ACC112 (cell line): Measurements from ENCODE around the gene KCNH3.

ENCODE experiments used
- H2AFZ ChIP-seq: fragments of 200-600 bp; sonication (generic); one replicate; pipeline ENCODE4 v1.6.0; 2017; ENCODE audit warnings: antibody characterized with exemption, low read length; ENCODE audit not compliant: unreplicated experiment
- H3K27ac ChIP-seq: fragments of 200-600 bp; sonication (generic); 2 replicates; pipeline ENCODE4 v1.5.1; 2014; ENCODE audit warnings: low read depth, mild to moderate bottlenecking, antibody characterized with exemption, low read length, moderate library complexity
- H3K27me3 ChIP-seq: fragments of 200-600 bp; sonication (generic); 2 replicates; pipeline ENCODE4 v1.6.1; 2014; ENCODE audit warnings: mild to moderate bottlenecking, antibody characterized with exemption, low read length, moderate library complexity, mixed read lengths; ENCODE audit not compliant: insufficient read depth
- H3K36me3 ChIP-seq: fragments of 200-600 bp; sonication (generic); 2 replicates; pipeline ENCODE4 v1.6.1; 2016; ENCODE audit warnings: mild to moderate bottlenecking, antibody characterized with exemption, low read length, moderate library complexity, mixed read lengths; ENCODE audit not compliant: insufficient read depth
- H3K4me1 ChIP-seq: fragments of 200-600 bp; sonication (generic); one replicate; pipeline ENCODE4 v1.6.1; 2016; ENCODE audit warnings: low read length, mixed read lengths; ENCODE audit not compliant: insufficient read depth, unreplicated experiment, control insufficient read depth
- H3K4me3 ChIP-seq: fragments of 200-600 bp; sonication (generic); 2 replicates; pipeline ENCODE4 v1.5.1; 2014; ENCODE audit warnings: mild to moderate bottlenecking, low read depth, low read length
- H3K79me2 ChIP-seq: fragments of 200-600 bp; sonication (generic); one replicate; pipeline ENCODE4 v1.6.0; 2016; ENCODE audit warnings: low read length; ENCODE audit not compliant: control insufficient read depth, unreplicated experiment, insufficient read depth

The KCNH3 gene

GRCh38 chr12:49539406-49540228 lies 787 bp downstream of the KCNH3 start:
- peaks cover 31% of the 10 kb centered on the region for H3K27me3 ChIP-seq
- H2AFZ ChIP-seq = no peak overlapping the region
- peaks cover 19% of the 10 kb centered on the region for H3K4me1 ChIP-seq
- H3K79me2 ChIP-seq = no peaks in the 10 kb centered on the region
- H3K36me3 ChIP-seq = no peaks in the 10 kb centered on the region
- no peak overlapping the region for H3K4me3 ChIP-seq
- H3K27ac ChIP-seq = no peak overlapping the region

GRCh38 chr12:49540229-49541139 lies 1.7 kb downstream of the KCNH3 start:
- peaks cover 31% of the 10 kb centered on the region for H3K27me3 ChIP-seq
- no peaks in the 10 kb centered on the region for H3K36me3 ChIP-seq
- no peak overlapping the region for H2AFZ ChIP-seq
- no peak overlapping the region for H3K4me3 ChIP-seq
- no peaks in the 10 kb centered on the region for H3K79me2 ChIP-seq
- H3K27ac ChIP-seq = no peak overlapping the region
- H3K4me1 ChIP-seq = peaks cover 19% of the 10 kb centered on the region

DNA sequence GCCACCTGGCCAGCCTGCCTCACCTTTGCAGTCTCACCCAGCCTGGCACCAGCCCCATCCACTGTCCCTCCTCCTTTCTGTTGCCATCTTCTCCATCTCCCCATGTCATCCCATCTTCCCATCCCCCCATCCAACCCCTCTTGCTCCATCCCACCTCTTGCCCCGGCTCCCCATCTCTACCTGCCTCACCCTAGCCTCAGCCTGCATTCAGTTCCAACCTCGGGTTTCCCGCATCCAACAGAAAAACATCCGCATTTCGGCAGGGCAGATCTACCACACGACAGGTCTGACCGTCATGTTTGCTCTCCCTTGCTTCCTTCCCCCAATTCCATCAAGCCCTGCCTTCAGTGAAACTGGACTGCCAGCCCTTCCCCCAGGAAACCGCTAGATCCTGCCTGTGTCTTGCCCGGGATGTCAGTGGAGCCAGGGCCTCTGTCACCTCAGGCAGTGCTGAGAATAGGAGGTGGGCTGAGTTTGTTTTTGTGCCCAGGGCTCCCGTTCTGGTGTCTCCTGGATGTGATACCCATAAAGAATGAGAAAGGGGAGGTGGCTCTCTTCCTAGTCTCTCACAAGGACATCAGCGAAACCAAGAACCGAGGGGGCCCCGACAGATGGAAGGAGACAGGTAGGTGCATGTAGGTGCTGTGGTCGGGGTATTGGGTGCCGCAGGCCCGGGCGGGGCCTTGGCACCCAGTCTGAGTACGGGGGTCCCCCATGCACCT lies 2.5 kb downstream of the KCNH3 start:
- no peak overlapping the region for H2AFZ ChIP-seq
- H3K27ac ChIP-seq = no peak overlapping the region
- H3K79me2 ChIP-seq = no peaks in the 10 kb centered on the region
- no peaks in the 10 kb centered on the region for H3K36me3 ChIP-seq
- H3K4me1 ChIP-seq = peaks cover 12% of the 10 kb centered on the region
- H3K27me3 ChIP-seq = peaks cover 31% of the 10 kb centered on the region
- H3K4me3 ChIP-seq = no peak overlapping the region

DNA sequence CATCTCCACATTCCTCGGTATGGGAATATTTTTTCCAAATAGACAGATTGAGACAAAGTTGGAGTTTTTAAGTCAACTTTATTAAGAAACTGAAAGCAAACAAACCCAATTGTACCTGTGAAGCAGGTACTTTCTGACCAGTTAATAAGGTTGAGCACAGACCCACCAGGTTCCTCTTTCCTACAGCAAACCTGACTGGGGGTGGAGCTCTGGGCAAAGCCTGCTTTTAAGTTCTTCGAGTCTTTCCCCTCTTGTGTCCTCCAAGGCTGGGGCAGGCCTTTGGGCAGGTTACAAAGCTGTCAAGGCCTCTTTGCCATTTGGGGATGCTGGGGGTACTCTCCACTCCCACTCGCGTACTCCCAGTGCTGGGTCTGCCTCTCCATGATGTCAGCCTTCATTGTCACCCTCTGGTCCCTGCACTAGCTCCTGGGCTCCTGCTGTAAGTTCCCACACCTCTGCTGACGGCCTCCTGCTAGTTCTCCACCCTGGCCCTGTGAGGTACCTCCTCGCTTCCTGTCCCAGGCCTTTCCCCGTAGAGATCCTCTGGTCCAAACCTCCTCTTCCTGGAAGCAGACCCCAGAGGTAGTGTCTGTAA lies 3.2 kb downstream of the KCNH3 start:
- H3K27me3 ChIP-seq = peaks cover 31% of the 10 kb centered on the region
- no peaks in the 10 kb centered on the region for H3K36me3 ChIP-seq
- no peak overlapping the region for H3K4me3 ChIP-seq
- H2AFZ ChIP-seq = no peak overlapping the region
- peaks cover 10% of the 10 kb centered on the region for H3K4me1 ChIP-seq
- H3K79me2 ChIP-seq = no peaks in the 10 kb centered on the region
- H3K27ac ChIP-seq = no peak overlapping the region

DNA sequence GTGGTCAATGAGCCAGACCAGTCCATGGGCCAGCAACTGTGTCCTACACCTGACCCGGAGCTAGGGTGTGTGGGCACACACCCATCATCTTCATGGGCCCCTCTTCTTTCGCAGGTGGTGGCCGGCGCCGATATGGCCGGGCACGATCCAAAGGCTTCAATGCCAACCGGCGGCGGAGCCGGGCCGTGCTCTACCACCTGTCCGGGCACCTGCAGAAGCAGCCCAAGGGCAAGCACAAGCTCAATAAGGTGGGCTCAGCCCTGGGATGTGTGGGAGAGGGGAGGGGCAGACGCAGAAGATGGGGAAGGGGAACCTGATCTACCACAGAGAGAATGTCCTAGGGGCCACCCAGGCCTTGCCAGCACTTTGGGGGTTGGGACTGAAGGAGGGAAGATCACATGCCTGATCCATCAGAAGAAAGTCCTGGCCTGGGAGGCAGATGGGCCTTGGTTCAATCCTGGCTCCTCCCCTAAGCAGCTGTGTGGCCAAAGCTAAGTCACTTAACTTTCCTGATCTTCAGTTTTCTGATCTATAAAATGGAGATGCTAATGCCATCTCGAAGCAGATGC lies 3.8 kb downstream of the KCNH3 start:
- no peaks in the 10 kb centered on the region for H3K36me3 ChIP-seq
- H3K27ac ChIP-seq = no peak overlapping the region
- no peaks in the 10 kb centered on the region for H3K79me2 ChIP-seq
- H3K4me1 ChIP-seq = peaks cover 6% of the 10 kb centered on the region
- H3K4me3 ChIP-seq = no peak overlapping the region
- H3K27me3 ChIP-seq = peaks cover 26% of the 10 kb centered on the region
- H2AFZ ChIP-seq = no peak overlapping the region

DNA sequence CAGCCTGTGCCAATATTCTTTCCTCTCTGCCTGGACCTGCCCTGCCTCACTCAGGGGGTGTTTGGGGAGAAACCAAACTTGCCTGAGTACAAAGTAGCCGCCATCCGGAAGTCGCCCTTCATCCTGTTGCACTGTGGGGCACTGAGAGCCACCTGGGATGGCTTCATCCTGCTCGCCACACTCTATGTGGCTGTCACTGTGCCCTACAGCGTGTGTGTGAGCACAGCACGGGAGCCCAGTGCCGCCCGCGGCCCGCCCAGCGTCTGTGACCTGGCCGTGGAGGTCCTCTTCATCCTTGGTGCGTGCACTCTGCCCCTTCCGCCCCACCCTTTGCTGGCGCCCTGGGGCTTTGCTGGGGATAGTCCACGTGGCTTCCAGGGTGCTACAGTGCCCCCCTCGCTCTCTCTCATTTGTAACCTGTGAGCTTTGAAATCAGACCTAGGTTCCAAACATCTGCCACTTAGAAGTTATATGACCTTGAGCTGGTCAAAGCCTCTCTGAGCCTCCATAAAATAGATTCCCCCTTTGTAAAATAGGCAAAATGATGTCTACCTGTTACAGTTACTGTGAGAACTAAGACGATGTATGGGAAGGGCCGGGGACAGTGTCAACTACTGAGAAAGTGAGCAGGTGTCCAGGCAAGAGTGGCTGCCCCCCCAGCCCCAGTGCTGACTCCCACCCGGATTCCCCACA lies 4.5 kb downstream of the KCNH3 start:
- Histone ChIP-seq H3K27me3 (peaks cover 20% of the 10 kb centered on the region), H2AFZ (no peak overlapping the region), H3K36me3 (no peaks in the 10 kb centered on the region), H3K4me3 (no peak overlapping the region), H3K79me2 (no peaks in the 10 kb centered on the region), H3K4me1 (peaks cover under 1% of the 10 kb centered on the region), H3K27ac (no peak overlapping the region)

DNA sequence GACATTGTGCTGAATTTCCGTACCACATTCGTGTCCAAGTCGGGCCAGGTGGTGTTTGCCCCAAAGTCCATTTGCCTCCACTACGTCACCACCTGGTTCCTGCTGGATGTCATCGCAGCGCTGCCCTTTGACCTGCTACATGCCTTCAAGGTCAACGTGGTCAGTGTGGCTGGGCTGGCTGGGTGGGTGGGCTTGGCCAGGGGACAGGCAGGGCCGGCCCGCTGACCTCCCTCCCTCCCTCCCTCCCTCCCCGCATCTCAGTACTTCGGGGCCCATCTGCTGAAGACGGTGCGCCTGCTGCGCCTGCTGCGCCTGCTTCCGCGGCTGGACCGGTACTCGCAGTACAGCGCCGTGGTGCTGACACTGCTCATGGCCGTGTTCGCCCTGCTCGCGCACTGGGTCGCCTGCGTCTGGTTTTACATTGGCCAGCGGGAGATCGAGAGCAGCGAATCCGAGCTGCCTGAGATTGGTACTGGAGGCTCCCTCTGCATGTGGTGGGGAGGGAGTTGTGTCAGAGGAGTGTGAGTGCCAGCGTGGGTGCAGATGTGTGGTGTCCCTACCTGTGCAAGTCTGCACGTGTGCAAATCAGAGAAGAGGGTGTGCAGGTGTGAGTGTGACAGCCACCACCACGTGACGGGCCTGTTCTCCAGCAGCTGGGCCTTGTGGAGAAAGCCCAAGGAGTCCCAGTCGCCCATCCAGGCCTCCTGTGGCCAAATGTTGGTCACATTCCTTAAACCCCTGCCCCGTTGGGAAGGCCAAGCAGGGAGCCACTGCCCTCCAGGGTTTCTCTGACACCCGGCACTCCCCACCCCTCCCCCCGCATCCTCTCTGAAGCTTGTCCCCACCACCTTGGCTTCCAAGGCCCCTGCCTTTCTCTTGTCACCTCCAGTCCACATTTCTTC lies 5.3 kb downstream of the KCNH3 start:
- Histone ChIP-seq H3K27me3 (peaks cover 21% of the 10 kb centered on the region), H3K36me3 (no peaks in the 10 kb centered on the region), H3K79me2 (no peaks in the 10 kb centered on the region)

DNA sequence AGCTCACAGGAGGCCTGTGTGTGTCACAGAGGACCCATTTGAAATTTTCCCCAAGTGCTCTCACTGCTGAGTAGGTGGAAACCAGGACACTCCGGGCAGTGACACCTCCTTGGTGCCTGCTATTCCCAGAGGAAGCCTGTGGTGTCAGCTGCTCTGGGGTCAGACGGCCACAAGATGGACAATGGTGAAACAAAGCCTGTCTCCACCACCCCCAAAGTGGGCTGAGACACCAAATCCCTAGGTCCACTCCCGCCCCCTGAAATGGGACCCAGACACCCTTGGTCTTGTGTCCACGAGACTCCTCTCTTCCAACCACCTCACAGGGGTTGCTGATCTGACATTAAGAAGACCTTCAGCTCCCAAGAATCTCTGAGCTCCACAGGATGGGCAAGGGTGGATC lies 7.0 kb downstream of the KCNH3 start:
- Histone ChIP-seq H2AFZ (no peak overlapping the region), H3K27me3 (peaks cover 6% of the 10 kb centered on the region; the same call in 1 of the 2 replicates), H3K4me3 (no peak overlapping the region)

More for the DNA sequence above, 5.3 kb downstream of the KCNH3 start:
- H3K27ac ChIP-seq = no peak overlapping the region
- H3K4me1 ChIP-seq = peaks cover 6% of the 10 kb centered on the region
- no peak overlapping the region for H3K4me3 ChIP-seq
- no peak overlapping the region for H2AFZ ChIP-seq

GRCh38 chr12:49546481-49546880 lies 7.7 kb downstream of the KCNH3 start:
- no peak overlapping the region for H3K27ac ChIP-seq
- peaks cover 6% of the 10 kb centered on the region; the same call in 1 of the 2 replicates for H3K27me3 ChIP-seq
- H3K4me1 ChIP-seq = peaks cover 6% of the 10 kb centered on the region
- no peaks in the 10 kb centered on the region for H3K36me3 ChIP-seq
- no peak overlapping the region for H3K4me3 ChIP-seq
- no peaks in the 10 kb centered on the region for H3K79me2 ChIP-seq
- no peak overlapping the region for H2AFZ ChIP-seq

More for the DNA sequence above, 7.0 kb downstream of the KCNH3 start:
- H3K36me3 ChIP-seq = no peaks in the 10 kb centered on the region
- H3K27ac ChIP-seq = no peak overlapping the region
- peaks cover 6% of the 10 kb centered on the region for H3K4me1 ChIP-seq
- no peaks in the 10 kb centered on the region for H3K79me2 ChIP-seq
